RPMI7951 (cell line): Measurements from ENCODE around the gene ATP5PD. TPM values are rescaled to one million over a fixed set of nuclear protein-coding genes. Genes with fewer than 3 reads are reported as not detected.

ENCODE experiments used
- DNase-seq: peaks from one replicate; pipeline ENCODE4 v3.0.0-alpha.2; 2012; ENCODE audit warnings: low read depth
- total RNA-seq: library from RNA; depleted of rRNA; stranded (reverse); fragments of >200 nt; shearing (Covaris generic); gene quantifications from 2 replicates; pipeline ENCODE4 v1.2.3, GENCODE V29; 2014; rRNA removed

Gene ATP5PD
- total RNA-seq = 369 and 413 TPM in 2 replicates

- peak; percentile 94 for DNase-seq
Measured at GRCh38 chr17:75046407-75047289, at the start of gene ATP5PD, which contains the start of gene KCTD2. Gene ATP5PD, minus strand, starts transcription at chr17:75046969. Its CDS starts 4,319 bp downstream, at chr17:75042650. Gene KCTD2, plus strand, starts transcription at chr17:75047225. Its CDS starts 26 bp downstream, at chr17:75047251.

- DNase-seq = peak; percentile 81
Measured at GRCh38 chr17:75096082-75096625, 49.4 kb upstream of the ATP5PD start.

GRCh38 chr17:75094871-75095399 lies 48.2 kb upstream of the ATP5PD start:
- no peak for DNase-seq

DNA sequence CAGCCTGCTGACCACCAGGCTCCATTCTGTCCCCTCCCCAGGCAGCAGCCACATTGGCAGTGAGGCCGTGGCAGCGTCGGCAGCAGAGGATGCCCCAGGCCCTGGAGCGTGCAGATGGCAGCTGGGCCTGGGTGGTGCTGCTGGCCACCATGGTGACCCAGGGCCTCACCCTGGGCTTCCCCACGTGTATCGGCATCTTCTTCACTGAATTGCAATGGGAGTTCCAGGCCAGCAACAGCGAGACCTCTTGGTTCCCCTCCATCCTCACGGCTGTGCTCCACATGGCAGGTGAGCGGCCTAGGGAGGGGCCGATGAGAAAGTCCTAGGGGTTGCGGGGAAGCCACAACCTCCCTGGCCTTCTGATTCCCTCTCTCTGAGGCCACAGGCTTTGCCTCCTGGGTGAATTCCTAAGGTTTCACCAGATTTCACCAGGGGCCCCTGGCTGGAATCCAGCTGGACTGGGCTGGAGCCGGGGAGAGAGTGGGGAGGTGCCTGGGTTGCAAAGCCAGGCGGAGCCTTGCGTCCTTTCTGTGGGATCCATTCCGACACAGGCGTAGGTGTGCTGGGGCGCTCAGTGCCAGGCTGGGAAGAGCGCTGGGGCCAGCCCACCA lies 46.9 kb upstream of the ATP5PD start:
- DNase-seq = no peak

- no peak for DNase-seq
Measured at GRCh38 chr17:75091855-75092327, 45.1 kb upstream of the ATP5PD start.

DNA sequence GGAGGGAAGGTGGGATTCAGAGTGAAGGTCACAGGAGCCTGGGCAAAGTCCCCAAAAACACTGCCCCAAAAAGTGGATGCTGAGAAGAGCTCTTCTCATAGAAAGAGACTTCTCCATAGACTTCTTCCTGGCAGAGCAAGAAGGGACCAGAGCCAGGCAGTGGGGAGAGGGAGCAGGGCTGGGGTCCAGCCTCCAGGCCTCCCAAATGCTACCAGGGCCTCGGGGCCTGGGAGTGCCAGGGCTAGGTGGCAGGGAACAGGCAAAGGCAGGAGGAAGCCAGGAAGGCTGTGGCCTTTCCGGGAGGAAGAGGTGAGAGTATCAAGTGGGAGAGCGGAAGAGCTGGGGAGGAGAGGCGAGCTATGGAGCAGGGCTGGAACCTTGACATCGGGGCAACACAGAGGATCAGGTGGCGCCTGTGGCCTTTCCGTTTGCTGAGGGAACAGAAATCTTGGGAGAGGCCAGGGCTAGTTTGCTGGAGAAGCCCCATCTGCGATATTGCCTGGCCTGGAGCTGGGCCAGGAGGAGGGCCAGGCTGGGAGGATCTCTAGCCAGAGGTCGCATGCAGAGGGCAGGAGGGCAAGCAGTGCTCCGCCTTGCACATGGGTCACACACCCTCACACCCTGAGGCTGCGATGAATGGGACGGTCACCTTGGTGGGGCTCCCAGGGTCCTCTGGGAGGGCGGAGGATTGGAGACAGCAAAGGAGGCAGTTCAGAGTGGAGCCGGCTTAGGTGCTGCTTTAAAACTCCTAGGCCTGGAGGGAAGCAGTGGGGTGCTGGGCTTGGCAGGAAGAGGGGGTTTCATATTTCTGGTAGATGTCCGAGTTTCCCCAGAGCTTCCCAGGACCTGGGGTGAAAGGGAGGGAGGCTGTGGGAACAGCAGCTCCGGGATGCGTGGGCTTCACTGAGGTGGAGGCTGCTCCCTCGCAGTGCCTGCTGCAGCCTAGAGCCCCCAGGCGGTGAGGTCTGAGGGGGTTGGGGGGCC lies 44.4 kb upstream of the ATP5PD start:
- DNase-seq = no peak

DNA sequence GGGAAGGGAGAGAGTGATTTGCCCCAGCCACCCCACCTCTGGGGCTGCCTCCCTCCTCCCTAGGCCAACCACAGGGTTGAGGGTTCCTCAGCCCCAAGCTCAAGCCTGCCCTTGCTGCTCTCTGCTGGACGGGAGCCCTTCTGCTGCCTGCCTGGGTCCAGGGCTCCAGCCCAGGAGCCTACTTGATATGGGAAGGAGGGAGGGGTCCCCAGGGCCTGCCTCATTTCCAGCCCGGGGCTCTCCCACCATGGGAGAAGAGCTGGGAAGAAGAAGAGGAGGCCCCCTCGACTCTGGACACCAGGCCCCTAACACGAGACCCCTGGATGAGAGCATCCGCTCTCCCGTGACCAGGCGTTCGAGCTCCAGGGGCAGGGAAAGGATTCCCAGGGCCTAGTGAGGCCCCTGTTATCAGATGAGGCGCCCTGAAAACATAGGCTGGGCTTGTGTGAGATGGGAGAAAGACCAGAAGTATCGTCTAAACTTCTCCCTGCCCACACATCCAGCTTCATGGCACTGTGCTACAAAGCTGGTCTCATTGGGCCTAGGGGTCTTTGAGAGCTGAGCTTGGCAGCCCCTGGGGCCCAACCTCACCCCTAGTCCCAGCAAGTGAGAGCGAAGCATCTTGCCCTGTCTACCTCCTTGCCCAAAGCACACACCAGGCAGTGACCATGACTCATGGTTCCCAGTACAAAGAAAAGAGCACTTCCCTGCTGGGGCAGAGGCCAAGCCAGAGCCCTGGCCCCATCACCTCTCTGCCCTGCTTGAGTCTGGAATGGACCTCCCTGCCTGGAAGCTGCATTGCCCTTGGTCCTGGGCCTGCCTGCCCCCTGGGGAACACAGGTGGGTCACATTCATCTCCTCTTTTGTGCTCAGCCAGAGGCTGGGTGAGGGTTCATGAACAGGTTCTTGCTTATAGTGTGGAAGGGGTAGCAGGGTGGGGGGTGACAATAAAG lies 42.0 kb upstream of the ATP5PD start:
- peak; percentile 54 for DNase-seq

GRCh38 chr17:75087558-75088453 lies 41.0 kb upstream of the ATP5PD start, which contains the start of gene SLC16A5:
Gene SLC16A5, plus strand, starts transcription at chr17:75087954. Its CDS starts 5,683 bp downstream, at chr17:75093637.
- peak; percentile 92 for DNase-seq

DNA sequence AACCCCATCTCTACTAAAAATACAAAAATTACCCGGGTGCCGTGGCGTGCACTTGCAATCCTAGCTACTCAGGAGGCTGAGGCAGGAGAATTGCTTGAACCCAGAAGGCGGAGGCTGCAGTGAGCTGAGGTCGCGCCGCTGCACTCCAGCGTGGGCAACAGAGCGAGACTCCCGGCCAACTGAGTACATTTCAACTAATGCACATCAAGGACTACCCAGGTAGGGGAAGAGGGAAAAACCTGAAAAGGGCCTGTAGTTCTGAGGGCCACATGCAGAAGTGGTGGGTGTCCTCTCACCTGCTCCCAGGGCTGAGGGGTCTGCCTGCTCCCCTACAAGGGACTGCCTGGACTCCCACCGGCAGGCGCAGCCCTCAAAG lies 40.4 kb upstream of the ATP5PD start:
- DNase-seq = no peak

DNA sequence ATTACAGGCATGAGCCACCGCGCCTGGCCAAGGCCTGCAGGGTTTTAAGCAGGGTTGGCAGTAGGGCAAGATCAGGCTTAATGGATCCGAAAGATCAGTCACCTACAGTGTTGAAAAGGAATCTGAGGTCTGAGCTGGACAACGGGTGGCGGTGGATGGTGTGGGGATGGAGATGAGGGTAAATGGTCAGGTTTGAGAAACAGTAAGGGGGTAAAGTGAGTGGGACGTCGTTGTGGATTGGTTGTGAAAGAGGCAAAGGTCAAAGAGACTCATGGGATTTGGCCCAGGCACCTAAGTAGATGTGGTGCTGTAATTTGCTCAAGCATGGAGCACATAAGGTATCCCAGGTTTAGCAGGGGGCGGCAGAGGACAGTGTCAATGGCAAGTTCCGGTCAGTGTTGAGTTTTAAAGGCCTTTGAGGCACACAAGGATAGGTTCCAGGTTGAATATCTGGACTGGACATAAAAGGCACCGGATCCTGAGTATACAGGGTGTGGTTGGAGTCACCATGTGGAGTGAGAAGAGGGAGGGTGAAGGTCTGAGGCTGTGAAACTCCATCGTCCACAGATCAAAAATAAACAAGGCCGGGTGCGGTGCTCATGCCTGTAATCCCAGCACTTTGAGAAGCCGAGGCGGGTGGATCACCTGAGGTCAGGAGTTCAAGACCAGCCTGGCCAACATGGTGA lies 39.9 kb upstream of the ATP5PD start:
- DNase-seq = no peak

DNA sequence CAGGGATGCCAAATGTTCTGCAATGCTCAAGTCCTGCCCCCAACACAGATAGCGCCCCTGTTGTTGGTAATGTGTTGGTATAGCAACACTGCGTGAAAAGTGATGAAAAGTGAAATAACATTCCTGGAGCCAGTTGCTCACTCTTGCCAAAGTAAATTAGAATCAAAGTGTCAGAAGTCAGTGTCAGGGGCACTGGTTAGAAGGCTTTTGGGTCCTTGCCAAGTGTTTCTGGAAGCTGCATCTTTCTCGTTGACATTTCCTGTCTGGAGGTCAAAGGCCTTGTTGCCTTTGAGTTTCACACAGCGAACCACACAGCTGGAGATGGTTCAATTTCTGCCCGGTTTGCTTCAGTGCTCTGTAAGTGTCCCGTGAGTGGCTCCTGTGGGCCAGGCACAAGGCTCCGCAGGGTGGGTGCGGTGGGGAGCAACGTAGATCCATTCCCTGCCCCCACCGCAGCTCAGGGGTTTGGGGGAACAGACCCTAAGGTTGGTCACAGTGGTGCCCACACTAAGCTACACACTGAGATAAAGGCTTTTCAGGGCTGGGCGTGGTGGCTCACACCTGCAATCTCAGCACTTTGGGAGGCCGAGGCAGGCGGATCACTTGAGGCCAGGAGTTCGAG lies 37.4 kb upstream of the ATP5PD start:
- no peak for DNase-seq

GRCh38 chr17:75082683-75083082 lies 35.9 kb upstream of the ATP5PD start:
- no peak for DNase-seq

- DNase-seq = no peak
Measured at GRCh38 chr17:75081611-75082540, 35.1 kb upstream of the ATP5PD start.

GRCh38 chr17:75079023-75079373 lies 32.2 kb upstream of the ATP5PD start:
- peak; percentile 45 for DNase-seq

GRCh38 chr17:75078284-75079022 lies 31.7 kb upstream of the ATP5PD start:
- DNase-seq = peak; percentile 69
